GM19372 (cell line): ENCODE measurements around the gene FXYD5.

Source experiments
- ATAC-seq: cut with Tn5 transposase; IDR thresholded peaks from one replicate; pipeline ENCODE4 v1.9.1; 2021; ENCODE audit warnings: mild to moderate bottlenecking, low read depth, moderate library complexity; ENCODE audit not compliant: unreplicated experiment

The FXYD5 gene, protein sequence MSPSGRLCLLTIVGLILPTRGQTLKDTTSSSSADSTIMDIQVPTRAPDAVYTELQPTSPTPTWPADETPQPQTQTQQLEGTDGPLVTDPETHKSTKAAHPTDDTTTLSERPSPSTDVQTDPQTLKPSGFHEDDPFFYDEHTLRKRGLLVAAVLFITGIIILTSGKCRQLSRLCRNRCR

DNA sequence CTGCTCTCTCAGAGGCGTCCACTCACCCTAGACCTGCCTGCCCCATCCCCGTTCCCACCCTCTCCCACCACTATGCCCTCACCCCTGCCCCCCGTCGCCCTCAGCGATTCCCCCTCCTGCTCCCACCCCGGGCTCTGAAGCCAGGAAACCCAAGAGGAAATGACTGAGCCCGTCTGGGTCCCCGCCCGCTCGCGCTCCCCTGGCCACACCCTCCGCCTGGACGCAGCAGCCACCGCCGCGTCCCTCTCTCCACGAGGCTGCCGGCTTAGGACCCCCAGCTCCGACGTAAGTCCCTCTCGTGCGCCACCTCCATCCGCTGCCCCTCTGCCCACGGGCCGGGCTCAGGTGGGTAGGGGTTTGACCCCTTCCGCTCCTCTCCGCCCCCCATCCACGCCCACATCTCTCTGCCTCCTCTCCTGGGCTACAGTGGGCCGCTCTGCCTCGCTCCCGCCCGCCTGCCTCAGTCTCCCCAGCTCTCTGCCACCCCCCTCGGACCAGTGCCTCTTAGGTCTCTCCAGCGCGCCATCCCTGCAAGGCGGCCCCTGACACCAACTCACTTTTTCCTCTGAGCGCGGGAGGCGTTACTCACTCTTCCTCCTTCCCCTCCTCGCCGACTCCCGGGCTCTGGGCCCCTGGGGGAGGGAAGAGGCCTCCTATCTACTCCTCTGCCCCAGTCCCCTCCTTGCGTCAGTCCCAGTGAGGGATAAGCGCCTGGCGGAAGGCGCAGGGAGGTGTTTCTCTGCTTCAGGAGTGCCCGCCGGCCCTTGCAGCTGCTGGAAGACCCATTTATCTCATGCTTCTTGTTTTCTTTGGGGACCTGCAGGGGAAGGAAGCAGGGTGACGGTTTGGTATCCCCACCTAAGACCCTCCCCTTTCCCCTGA lies at the start of gene FXYD5:
Gene FXYD5 (plus strand): TSS at position 211 of the 882 bp plus-strand sequence. CDS start 816 bp downstream, outside the sequence.
- no peak for ATAC-seq

DNA sequence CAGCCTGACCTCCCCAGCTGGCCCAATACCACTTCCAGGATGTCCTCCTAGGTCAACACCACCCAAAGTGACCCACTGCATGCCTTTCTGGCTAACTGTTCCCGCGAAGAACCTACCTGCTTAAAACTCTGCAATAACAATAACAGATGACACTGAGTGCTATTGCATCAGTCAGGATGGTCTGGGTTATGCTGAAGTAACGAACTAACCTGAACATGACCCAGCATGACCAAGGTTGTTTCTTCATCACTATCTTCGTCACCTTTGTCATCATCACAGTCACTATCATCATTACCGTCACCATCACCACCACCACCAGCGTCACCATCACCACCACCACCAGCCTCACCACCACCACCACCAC lies 49.5 kb upstream of the FXYD5 start:
- ATAC-seq: no peak

DNA sequence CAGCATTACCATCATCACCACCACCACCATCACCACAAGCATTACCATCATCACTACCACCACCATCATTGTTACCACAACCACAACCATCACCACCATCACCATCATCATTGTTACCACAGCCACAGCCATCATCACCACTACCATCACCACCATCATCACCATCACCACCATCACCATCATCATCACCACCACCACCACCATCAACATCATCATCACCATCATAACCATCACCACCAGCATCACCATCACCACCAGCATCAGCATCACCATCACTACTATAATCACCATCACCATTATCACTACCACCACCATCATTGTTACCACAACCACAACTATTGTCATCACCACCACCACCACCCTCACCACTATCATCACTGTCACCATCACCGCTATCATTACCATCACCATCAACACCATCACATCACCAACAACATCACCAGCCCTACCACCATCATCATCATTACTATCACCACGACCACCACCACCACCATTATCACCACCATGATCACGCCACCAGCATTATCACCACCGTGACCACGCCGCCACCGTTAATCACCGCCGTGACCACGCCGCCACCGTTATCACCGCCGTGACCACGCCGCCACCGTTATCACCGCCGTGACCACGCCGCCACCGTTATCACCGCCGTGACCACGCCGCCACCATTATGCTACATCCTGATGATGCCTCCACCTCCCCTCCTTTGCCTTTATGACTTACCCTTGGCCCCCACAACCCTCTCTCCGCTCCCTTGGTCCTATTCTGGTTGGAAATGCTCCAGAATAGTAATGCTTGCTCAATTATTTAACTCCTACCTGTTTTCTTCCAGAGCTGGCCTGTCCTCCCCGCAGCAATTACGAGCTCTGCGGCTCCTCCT lies 48.9 kb upstream of the FXYD5 start:
- ATAC-seq: no peak

DNA sequence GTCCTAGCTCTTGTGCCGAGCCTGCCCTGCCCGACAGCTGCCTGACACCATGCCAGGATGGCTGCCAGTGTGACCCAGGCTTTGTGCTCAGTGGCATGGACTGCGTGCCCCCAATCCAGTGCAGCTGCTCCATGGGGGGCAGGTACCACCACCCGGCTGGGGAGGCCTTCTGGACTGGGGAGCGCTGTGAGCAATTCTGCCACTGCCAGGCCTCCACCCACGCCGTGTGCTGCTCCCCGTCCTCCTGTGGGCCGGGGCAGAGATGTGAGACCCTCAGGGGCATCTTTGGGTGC lies 48.3 kb upstream of the FXYD5 start:
- no peak for ATAC-seq

DNA sequence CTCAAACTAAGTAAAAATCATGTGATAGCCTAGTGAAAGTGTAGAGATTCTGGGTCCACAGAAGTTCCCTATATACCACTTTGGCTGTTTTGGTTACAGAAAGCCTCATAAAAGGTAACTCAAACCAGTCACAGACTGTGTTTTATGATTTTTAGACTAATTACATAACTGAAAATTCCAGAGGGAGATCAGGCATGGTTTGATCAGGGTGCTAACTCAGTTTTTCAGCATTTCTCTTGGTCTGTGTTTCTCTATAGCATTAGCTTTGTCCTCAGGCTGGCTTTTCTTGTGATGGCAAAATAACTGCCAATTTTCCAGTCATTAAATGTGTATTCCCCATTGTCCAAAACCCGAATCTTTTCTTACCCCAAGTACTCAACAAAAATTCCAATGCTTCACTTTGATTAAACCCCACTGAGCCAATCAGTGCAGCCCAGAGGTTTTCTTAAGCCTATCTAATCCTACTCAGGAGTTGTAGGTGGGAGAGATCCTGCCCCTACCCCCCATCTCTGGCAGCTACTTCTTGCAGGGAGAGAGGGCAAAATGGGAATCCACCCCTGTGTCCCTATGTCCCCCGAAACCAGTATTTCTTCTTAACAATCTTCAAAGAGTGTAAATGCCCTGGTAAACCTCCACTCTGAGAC lies 47.5 kb upstream of the FXYD5 start:
- ATAC-seq: no peak

DNA sequence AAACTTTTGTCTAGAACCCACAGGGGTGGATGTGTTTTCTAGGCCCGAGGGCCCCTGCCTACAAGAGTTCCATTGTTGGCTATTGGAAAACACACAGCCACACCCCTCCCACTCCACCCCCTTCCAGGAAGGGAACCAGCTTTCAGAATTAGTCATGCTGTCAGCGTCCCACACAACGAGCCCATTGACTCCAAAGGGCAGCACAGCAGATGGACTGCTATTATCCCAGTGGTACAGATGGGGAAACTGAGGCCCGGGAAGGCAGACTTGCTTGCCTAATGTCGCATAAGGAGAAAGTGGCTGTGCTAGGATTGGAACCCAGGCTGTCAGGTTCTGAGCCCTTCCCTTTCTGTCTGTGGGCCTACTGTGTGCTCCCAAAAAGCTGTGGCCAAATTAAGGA lies 47.0 kb upstream of the FXYD5 start:
- no peak for ATAC-seq

DNA sequence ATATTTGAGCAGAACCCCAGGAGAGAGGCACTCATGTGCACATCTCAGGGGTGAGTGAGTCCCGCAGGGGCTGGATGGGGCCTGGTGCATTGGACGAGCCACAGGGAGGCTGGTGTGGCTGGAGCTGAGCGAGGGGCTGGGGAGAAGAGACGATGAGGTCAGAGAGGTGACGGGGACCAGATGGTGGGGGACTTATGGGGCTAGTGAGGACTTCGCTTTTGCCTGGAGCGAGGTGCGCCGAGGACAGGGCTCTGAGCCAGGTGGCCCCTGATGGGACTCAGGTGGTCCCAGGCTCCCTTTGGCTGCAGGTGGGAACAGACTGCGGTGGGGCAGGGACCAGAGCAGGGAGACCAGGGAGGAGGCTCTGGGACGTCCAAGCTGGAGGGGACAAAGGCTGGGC lies 45.8 kb upstream of the FXYD5 start:
- ATAC-seq: no peak

DNA sequence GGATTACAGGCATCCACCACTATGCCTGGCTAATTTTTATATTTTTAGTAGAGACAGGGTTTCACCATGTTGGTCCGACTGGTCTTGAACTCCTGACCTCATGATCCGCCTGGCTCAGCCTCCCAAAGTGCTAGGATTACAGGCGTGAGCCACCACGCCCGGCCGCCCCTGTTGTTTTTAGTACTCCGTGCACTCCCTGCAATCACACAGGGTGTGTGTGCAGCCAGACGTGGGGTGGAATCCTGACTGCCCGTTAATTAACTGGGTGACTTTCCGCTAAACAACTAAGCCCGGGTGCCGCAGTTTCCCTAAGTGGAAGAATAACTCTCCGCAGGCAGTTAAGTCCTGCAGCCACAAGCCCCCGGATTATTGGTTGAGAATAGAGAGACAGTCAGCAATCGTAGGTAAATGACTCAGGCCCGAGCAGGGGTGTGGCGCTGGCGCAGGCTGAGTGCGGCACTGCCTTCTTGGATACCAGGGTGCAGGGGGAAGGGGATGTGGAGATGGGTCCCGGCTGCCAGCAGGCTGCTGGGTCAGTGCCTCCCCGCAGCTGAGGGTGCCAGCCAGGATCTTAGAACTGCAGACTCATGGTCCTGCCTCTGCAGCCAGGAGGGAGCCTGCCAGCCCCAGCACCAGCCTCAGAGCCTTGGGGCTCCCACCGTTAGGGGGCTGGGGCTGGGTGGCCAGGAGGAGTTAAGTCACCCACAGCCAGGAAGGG lies 45.0 kb upstream of the FXYD5 start:
- ATAC-seq: no peak

DNA sequence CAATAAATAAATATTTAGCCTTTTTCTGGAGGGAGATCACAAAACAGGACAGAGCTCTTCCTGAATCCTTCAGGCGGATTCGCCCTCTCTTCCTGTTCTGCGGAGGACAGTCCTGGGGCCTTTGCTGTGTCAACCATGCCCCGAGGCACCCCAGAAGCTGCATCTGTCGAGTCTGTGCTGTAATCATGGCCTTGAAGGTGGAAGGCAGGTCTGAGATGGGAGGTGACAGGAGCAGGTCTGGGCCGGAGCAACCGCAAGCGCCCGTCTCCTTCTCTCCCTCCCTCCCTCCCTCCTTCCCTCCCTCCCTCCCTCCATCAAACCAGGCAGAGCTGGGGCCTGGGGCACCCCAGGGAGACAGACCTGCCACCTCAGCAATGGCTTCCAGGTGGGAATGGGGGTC lies 43.6 kb upstream of the FXYD5 start:
- no peak for ATAC-seq

DNA sequence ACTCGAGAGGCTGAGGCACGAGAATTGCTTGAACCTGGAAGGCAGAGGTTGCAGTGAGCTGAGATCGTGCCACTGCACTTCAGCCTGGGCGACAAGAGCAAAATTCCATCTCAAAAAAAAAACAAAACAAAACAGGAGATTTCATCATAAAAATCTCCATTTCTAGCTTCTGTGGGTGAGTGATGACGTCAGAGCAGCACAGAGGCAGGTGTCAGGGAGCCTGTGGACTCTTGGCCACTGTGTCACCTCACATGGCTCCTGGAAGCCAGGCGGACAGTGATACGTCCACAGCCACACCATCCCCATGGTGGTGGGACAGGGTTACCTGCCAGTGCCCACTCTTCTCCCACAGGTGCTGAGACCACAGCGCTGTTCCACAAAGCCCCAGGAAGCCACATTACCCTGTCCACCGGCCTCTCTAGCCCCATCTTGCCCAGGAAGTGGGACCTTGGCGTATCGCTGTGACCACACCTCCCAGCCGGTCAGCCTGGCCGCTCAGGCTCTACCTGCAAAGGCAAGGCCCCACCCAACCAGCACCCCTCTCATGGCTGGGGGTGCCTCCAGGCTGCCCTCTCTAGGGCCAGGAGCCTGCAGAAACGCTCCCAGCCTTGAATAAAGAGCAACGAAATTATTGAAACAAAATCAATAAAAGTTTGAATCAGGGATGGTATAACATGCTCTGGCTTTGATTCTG lies 41.4 kb upstream of the FXYD5 start:
- no peak for ATAC-seq

DNA sequence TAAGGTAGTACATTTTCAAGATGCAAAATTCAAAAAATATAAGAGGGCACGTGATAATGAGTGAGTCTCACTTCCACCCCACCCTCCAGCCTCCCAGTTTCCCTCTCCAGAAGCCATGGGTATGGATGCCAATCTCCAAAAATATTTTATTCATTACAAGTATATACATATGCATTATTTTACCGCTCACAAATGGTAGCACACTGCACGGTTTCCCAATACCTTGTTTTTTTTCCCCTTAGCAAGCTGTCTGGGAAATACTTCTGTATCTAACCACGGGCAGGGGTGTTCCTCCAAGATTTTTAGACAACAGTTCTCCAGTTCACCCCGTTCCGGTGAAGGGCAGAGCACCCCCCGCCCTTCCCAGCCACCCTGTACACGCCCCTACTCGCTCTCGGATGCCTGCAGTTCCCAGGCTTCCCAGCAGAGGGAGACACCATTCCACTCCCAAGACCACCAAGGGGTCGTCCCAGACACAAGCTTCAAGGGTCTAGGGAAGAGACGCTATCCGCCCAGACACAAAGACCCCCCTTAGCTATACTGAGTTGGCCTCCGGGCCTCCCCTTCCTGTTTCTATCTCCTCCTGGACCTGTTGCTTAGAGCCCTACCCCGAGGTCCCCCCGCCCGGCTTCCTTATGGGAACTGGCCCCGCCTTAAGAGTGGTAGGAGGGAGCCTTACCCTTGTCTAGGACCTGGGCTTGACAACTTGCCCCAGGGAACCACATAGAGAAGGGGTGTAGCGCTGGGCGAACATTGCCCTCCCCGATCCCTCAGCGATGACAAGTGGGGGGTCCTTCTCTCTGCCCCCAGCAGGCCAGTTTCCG lies 40.0 kb upstream of the FXYD5 start:
- ATAC-seq: no peak

DNA sequence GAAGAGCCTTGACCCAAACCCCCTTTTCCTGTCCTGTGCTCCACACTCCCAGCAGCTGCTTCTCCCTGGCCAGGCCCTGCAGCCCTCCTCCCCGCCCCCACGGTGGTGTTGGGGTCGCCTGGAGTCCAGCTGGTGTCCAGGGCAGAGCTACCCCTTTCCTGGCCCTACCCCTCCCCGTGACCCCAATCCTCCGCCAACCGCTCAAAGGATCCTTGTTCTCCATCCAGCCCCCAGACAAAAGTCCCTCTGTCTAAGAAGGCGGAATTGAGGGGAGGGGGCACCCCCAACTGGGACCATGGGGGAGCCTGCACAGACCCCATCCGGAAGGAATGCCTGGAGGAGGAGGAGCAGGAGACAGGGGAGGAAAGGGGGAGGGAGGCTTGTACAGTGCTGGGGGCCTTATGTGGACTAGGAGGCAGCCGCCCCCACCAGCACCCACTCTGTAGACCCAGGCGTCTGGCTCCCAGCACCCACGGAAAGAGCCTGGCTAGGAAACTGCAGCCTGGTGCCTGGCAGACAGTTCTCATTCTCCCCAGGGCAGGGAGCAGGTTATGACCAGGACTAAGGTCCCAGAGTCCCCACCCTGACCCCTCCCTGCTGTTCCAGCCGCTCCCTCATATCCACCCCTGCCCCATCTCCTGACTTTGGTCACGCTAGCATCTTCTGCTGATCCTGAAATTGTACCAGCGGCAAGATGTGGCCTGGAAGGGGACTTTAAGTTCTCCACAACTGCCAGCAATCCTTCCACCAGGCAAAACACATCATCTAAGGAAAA lies 39.2 kb upstream of the FXYD5 start, which contains the start of gene FXYD3:
Gene FXYD3 (plus strand): TSS at position 647 of the 775 bp plus-strand sequence. CDS start 3,554 bp downstream, outside the sequence.
- ATAC-seq: no peak

DNA sequence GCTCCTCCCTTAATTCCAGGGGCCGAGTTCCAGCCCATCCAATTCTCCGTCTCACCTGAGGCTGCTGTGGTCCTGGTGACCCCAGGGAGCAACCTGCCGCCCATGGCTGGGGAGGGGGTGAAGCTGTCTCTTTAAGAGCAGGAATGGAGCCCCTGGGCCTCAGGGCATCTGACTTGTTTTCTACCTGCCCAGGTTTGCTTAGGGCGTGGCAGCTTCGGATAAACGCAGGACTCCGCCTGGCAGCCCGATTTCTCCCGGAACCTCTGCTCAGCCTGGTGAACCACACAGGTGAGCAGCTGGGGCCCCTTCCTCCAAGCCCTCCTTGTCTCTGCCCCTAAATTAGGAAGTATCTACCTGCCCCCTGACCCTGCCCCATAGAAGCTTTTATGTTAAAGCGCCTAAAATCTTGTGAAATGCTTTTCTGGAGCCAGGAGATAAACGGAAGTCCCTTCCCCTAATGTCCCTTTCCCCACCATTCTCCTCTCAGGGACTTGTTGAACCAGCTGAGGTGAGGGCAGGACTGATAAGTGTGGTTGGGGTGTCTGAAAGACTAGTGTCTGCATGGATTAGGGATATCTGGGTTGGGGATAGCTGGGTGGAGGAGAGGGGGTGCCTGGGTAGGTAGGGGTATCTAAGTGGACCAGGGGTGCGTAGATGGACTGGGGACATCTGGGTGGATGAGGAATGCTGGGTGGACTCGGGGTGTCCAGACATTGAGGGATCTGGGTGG lies 38.3 kb upstream of the FXYD5 start:
- ATAC-seq: no peak

DNA sequence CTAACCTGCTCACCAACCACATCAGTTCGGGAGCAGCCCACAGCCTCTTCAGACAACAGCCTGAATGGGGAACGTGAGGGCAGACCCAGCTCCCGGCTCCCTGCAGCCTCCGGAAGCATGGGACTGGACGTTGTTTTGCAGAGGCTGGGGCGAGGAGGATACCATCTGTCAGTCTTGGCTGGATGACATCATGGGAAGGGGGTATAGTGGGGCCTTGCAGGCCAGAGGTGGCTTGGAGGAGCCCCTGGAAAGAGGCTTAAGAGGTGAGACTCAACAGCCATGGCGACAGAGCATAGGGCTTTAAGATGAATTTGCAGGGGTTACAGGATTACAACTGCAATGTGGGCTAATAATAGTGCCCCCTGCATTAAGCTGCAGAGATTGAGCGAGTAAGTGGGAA lies 37.4 kb upstream of the FXYD5 start:
- no peak for ATAC-seq

DNA sequence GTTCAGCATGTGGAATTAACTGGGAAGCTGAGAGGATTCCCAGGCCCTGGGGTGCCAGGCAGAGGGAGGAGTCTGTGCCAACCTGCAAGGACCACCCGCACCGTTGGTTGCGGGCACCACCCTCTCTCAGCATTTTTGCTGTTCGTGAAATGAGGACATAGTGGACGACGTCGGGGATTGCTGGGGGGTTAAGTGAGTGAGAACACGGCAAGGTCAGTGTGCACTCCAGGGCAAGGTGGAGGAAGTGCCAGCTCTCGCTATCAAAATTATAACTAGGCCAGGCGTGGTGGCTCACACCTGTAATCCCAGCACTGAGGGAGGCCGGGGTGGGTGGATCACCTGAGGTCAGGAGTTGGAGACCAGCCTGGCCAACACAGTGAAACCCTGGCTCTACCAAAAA lies 36.7 kb upstream of the FXYD5 start:
- ATAC-seq: no peak

DNA sequence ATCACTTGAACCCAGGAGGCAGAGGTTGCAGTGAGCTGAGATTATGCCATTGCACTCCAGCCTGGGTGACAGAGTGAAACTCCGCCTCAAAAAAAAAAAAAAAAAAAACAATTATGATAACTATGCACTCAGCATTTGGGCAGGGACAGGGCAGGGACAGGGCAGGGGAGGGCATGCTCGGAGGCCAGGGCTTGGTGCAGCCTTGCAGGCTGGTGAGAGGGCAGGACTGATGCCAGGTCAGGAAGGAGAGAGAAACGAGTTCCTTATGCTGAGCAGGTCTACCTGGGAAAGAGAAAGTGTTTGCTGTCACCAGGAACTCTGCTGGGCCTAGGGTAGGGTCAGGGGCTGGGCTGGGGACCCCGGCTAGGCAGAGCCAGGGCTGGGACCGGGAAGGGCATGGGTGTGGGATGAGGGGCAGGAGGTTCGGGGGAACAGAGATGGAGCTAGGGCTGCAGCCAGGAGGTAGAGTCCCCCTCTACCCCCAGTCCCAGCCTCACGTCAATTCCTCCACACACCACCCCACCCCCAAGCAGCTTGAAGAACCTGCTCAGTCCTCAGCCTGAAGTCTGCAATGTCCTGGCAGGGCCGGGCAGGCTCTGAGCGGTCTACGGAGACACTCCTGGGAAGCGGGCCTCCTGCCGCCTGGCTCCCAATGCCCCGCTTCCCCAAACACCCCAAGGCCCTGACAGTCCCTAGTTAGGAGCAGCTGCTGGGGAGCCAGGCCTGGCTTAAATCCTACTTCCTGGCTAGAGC lies 36.1 kb upstream of the FXYD5 start:
- no peak for ATAC-seq

DNA sequence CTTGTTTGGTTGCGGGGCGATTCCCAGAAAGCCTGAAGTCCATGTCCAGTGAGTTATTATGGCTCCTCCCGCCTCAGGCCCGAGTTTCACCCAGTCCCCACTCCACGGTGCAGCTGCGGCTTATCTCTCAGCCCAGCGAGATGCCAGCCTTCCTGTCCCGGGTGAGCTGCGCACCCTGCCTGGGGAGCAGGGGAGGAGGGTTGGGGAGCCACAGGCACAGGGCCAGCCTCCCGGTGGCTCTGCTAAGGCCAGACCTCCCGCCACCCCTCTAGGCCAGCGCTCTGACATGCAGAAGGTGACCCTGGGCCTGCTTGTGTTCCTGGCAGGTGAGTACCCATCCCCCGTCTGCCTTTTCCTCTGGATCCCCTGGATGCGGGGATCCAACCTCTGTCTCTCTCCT lies 35.4 kb upstream of the FXYD5 start:
- ATAC-seq: no peak
